RKO (cell line): Measurements from ENCODE around the gene COL27A1.
A peak's percentile ranks its signal among the peaks of the same experiment; 100 is the strongest.

Experiments used
- DNase-seq: peaks from one replicate; pipeline ENCODE4 v3.0.0-alpha.2; 2016; ENCODE audit warnings: low spot score

The COL27A1 gene

DNA sequence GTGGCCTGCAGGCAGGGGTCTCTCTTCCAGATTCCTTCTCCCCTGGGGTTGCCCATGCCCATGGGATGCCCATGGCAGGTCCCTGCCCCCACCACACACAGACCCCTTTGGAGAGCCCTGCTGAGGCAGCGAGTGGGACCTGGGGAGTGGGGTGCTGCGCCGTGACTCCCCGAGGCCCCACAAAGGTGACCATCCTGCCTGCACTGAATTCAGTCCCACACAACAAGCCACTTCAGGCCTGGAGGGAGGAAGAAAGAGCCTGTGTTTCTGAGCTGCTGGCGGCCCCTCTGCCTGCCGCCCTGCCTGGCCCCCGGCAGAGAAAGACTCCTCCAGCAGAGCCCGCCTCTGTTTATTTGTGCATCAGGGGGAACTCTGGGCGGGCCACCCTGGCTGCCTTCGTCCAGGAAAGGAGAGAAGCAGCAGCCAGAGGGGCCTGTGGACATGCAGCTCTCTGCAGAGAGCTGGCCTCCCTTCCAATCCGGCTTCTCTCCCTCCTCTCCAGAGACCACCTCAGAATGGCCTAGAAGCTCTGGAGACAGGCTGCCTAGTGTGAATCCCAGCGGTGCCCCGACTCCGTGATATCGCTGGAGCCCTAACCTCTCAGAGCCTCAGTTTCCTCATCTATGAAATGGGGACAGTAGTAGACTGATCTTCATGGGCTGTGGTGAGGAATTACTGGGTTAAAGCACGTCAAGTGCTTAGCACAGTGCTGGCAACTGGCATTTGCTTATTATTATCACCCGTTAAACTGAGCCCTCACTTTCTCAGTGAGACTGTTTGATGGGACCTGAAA is 72.9 kb downstream of the COL27A1 start:
- DNase-seq, result no peak

DNA sequence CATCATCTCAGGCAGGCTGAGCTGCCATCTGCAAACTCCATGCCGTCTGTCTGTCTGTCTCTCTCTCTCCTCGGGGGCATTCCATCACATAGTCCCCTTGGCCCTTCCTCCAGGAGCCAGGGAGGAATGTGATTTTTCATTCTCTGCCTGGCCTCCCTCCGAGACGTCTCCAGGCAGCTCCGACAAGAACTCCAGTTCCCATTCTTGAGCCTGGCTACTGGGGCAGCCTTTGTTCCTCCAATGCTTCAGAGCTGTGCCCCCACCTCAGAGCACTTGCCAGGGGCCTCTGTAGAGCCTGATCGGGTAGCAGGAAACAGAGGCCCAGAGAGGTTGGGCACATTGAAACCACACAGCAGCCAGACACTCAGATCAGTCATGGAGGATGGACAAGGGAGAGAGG is 74.0 kb downstream of the COL27A1 start:
- no peak for DNase-seq

DNA sequence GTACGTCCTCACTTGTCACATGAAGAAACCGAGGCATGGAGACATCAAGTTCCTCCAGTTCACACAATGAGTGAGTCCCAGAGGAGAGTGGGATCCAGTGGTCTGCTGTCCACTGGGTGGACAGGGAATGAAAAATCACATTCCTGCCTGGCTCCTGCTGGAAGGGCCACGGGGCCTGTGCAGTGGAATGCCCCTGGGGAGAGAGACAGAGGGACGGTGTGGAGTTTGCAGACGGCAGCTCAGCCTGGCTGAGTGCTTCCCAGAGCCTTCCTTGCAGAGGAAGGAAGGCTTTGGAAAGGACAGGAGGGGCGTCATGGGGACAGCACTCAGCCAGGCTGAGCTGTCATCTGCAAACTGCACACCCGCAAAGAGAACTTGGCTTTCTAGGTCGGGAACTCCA is 74.7 kb downstream of the COL27A1 start:
- no peak for DNase-seq

DNA sequence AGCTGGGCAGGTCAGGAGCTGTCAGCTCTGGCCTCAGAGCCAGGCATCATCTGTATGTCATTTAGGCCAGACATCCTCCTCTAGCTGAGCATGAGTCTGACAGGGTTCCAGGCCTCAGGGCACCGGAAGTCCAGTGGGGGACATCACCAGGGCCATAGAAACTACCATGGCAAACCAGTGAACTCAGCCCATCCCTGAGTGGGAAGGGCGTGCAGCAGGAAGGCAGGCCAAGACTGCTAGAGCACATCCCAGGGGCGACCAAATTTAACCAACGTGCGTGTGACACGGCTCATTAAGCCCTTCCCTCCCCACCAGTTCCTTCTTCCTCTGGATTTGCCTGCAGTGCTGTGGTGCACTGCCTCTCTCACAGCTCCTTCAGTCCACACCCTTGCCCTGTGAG is 75.9 kb downstream of the COL27A1 start:
- DNase-seq, result no peak

DNA sequence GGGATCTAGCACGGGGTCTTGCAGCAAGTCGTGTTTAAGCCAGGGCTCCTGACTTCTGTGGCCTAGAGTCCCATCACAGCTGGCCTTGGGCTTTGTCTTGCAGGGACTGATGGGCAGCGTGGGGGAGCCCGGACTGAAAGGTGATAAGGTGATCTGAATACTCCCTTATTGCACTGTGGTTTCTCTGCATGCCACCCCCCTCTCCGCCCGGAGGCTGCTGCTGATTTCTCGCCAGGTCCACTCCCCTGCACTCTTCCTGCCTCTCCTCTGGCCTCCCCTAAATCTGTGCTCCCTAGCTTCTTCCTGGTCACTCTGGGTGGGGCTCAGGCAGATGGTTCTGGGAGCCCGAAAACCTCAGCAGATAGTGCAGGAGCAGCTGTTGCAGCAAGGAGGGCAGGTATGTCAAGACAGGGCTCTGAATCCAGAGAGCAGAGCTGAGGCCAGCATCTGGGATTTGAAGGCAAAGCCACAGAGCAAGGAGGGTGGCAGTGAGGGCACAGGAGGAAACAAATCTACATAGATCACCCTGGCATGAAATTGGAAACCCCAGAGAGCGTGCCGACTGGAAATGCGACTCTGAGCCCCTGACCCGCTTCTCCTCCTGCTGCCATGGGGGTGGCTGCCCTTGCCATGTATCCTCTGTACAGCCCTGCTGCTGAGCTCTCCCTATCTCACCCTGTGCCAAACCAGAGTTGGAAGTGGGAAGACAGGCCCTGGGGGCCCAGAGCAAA is 76.5 kb downstream of the COL27A1 start:
- no peak for DNase-seq

DNA sequence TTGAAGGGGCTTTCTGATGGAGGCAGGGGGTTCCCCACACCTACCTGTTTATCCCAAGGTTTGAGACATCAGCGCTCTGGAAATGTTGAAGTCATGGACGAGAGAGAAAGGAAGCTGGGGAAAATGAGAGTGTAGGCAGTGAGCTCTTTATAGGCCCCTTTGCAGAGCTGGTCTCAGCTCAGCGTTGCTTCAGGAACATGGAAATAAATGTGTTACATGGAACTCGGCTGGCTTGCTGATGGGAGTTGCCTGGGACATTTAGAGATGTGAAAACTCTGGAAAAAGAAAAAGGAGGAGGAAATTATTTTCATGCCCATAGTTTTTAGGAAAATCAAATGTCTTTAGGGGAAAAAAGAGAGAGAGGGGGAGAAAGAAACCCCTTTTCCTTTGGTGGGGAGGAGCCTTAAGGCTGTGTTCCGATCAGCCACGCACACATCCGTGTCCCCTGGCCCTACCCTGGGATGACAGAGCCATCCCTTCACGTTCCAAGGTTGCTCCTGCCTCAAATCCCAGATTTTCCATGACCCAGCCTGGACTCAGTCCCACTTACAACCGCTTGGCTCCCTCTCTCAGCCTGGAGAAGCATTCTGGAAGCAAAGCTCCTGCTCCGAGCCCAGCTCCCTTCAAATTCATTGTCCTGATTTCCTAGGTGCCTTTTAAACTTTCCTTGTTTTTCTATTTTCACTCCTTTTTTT is 78.3 kb downstream of the COL27A1 start:
- no peak for DNase-seq

DNA sequence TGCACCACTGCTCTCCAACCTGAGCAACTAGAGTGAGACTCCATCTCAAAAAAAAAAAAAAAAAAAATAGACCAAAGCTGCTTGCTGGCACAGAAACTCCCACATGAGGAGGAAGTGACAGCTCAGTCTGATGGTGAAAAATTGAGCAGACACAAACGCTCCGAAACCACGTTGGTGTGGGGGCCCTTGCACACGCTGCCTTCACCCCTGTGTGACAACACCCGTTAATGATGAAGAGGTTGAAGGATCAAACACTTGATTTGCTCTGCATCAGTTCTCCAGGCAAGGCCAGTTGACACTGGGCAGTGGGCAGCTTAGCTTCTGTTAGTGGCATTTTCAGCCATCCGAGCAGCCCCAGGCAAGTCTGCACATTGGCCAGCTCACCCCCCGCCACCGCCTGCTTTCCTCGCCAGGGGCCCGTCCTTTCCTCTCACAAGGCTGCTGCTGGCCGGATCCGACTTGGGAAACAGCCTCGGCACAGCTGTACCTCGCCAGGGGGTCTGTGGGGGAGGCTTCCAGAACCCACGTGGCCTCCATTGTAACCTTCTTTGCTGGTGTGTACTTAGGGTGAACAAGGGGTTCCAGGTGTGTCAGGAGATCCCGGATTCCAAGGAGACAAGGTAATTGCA is 79.8 kb downstream of the COL27A1 start:
- DNase-seq, result no peak

DNA sequence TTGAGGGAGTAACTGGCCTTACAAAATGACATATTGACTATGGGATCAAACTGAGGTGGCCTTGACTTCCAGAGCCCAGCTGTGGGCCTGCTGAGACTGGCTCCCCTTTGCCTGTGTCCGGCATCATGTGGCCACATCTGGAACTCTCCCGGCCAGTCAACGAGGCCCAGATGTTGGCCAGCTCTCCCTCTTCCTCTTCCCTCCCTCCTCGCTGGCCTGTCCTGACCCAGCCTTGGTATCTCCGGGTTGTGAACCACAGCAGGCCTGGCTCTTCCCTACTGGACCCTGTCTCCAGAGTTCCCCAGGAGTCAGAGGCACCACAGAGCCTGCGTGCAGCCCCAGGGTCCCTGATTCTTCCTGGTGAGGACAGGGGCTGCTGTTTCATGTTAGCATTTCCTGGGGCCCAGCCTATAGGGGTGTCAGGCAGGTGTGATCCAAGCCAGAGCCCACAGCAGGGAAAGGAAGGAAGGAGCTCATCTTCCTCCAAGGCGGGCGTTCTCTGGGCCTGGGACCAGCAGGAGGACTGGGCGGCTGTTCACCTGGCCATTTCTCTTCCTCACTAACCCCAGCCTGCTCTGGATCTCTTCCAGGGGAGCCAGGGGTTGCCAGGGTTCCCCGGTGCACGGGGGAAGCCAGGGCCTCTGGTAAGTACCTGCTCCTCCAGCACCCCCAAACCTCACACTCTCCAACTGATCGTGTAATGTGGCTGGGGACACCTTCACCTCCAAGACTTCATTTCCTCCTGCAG is 81.2 kb downstream of the COL27A1 start:
- no peak for DNase-seq

DNA sequence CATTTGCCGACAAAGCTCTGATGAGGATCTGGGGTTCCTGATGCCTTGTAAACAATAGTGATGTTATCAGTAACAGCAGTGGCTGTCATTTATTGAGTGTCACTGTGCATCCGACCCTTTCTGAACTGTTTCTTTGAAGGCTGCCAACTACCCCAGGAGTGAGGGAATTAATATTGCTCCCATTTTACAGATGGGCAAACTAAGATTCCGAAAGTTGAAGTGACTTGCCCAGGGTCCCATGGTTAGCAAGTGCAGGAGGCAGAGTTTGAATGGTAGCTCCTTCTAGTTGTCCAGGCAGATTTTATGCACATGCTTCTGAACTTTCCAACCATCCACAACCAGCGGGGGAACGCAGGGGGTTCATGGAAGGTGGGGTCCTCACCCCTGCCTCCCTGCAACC is 81.9 kb downstream of the COL27A1 start:
- no peak for DNase-seq

DNA sequence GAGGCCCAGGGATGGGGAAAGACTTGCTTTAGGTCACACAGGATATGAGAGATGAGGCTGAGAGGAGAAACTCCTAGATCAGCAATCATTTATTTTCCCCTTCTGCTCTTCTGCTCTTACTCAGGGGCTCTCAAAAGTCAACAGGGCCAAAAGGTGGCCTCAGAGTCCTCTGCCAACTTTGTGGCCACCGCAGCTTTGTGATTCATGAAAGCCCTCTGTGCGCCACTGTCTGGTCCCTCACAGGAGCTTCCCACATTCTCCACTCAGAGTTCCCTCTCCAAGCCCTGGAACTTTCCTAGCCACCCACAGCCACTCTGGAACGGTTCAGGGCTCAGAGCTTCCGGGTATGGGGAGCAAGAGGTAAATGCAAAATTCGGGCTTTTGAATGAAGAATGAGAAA is 82.4 kb downstream of the COL27A1 start:
- DNase-seq, result no peak

DNA sequence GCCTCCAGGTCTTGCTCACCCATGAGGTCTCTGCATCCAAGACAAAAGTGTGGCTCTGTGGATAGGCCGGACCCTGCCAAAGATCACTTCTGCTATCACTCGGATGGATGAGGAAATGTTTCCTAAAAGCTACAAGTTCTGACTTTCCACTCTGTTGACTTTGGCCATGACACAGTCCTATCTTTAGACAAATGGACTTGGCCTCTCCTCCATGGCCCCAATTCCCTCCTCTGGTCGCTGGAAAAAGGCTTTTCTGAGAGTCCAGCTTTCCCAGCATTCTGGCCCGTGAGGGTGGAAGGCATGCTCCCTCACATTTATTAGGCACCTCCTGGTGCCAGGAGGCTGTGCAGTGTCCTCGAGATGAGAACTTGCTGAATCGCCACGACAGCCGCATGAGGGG is 83.1 kb downstream of the COL27A1 start:
- no peak for DNase-seq

DNA sequence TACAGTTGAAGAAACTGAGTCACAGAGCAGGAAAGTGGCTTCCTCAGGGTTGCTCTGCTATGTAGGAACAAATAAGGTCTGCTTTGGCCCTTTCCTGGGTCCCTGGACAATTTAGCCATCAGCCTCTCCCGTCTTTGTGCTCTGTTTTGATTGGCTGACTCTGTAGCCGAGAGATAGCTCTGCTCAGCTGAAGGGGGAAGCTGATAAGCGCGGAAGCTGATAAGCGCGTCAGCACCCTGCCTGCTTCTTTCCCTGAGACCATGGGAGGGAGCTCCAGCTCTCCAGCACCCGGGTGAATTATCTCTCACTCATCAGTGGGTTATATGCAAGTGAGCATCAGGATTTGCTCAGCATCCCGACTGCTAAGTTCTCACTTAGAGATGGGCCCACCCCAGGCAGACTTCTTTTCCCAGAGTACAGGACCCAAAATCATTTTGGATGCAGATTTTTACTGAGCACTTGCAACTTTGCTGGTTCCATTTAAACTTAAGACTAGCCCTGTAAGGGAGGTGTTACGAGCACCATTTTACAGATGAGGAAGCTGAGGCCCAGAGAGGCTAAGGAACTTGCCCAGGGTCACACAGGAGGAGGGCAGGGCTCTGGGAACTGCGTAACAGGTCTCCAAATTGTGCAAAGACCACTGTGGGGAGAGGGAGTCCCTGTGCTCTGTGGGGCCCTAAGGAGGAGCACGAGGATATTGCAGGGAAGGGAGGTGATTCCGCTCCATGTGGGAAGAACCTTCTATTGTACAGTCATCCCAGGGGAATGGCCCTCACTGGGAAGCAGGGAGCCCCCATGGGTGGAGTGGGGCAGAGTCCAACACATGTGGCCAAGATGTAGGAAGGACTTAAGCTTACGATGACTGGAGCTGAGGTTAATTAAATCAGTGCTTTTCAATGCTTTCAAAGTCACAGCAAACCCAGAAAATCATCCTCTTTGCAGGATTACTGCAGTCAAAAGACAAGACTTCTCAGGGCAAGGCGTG is 83.8 kb downstream of the COL27A1 start:
- peak; percentile 33 for DNase-seq

DNA sequence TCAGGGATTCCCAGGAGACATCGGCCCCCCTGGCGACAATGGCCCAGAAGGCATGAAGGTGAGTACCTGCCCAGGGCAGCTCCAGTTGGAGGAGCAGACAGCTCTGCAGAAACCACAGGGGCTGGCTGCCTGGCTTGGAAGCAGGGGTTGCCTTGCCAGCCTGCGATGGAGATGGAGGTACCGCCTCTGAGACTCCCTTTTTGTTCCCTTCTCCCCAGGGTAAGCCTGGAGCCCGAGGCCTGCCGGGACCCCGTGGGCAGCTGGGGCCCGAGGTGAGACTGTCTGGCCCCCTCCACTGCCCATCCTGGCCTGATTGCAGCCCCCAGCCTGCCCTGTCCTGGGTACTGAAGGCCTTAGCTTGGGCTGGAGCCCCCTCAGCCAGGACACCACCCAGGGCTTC is 84.9 kb downstream of the COL27A1 start:
- no peak for DNase-seq

DNA sequence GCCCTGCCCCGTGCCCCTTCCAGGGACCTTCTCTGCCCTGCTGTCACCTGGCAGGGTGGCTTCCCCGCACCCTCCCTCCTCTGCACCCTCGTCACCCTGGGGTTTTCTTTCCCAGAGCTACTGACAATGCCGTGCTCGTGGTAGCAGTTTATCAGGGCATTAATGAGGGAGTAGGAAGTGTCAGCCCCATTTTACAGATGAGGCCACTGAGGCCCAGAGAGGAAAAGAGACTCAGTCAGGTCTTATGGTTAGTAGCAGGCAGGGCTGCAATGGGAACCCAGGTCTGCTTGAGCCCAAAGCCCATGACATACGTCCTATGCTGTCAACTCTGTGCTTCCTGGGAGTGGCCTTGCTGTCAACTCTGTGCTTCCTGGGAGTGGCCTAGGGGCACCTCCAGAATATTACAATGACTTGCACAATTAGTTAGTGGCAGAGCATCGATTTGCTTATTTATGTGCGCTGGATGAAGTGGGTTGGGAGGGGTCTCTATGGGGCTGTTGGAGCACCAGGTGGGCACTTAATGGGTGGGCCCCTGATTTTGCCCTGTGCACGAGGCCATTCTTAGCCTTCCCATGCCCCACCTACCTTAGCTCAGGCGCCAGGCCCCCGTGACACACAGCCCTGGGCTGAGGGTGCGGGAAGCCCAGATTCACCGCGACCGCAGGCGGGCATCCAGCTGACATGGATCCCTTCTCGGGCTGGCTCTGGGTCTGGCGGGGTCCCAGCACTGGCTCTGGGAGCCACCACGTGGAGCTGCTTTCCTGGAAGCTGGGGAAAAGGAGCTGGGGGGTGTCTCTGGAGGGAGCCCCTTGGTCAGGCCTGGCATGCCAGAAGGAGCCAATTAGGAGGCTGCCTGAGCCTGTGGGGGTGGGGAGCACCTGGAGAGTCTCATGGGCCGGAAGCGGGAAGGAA is 85.6 kb downstream of the COL27A1 start:
- DNase-seq, result no peak

DNA sequence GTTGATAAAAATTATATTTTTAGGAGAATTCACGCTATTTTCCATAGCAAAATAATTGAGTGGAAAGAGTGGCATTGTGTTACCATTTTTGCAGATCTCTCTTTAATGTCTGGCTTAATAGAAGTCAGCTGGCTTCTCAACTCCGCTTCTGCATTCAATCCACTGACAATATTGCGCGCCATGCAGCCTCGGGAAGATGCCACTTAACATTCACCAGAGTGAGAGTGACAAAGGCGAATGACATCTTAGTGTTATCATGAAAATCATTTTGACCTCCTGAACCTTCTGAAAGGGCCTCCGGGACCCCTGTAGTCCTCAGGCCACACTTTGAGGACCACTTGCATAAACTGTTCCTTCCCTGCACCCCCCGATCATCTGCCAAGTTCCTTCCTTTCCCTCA is 87.5 kb downstream of the COL27A1 start:
- DNase-seq, result no peak

DNA sequence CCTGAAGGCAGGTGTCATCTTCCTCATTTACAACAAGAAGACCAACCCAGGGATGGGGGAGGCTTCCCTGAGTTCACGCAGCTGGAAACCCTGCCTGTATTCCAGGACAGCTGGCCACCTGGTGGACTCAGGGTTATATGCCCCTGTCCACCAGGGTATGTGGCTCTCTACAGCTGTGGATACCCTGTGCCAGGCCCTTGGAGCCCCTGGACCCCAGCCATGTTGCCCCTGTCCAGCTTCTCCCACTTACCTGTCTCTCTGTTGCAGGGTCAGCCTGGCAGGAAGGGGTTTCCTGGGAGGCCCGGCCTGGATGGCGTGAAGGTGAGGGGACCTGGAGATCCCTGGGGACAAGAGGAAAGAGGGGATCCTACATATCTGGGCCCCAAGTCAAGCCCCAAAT is 87.9 kb downstream of the COL27A1 start:
- no peak for DNase-seq

DNA sequence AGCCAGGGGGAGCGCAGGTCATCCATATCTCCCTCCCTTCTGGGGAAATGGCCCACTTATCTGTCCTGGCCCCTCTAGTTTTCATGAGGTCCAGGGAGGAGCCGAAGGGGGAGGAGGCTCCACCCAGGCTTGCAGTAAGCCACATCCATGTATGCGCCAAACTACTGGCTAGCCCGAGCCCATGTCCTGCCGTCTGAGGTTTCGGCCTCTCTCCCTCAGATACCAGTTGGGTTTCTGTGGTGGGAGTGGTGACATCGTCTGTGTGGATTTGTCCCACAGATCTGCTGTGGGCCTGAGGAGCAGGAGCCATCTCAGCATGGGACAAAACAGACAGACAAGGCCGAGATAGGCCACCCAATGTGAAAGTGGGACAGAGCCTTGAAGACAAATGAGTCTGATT is 89.2 kb downstream of the COL27A1 start:
- DNase-seq, result no peak

DNA sequence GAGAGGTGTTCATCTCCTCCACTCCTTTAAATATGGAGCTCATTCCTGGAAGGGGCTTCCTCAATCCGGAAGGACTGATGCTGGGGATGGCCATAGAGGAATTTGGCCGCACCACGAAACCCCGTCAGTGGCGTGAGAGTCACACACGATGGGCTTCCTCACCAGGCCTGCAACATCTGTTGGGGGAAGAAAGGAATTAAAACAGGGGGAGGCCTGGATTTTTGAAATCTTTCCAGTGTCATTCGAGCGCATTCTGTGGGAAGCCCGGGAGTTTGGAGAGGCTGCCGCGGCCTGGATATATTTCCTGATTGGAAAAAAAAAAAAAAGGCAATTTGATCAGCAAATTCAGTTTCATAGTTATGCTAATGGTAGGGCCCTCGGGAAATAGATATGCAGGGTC is 91.2 kb downstream of the COL27A1 start:
- DNase-seq, result no peak

DNA sequence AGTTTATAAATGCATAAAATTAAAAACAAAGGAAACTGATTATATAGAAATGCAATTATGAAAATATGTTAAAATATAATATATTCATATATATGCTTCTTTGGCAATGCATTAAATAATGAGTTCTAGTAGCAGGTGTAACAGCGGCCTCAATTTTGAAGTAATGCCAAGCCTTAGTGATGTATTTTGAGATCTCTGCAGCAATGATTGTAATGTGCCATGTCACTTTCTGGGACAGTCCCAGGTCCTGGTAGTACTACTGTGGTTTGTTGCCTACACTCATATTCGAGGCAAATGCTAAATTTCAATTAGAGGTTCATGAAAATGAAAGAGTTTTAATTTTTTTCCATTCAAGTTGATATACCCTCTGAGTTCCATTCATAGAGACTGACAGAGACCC is 91.7 kb downstream of the COL27A1 start:
- no peak for DNase-seq

DNA sequence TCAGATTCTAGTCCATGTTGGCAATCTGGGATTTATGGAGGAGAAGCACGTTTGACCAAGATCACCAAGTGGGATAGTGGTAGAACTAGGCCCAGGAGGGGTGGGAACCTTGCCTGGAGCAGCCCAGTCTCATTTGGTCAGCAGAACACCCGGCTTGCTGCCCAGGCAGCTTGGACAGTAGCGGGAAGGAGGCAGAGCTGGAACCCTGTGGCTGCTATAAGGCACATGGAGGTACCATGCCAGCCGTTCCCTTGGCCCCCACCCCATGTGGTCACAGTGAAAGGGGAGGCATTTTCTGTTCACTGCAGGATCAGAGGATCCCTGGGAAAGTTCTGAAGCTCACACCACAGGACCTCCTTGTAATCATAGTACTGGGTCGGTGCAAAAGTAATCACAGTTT is 92.2 kb downstream of the COL27A1 start:
- no peak for DNase-seq
